Thyroid gland (tissue), 4 donors: ENCODE measurements around the gene C17orf114.

Experiments used
- POLR2A ChIP-seq, 2 donors: fragments of 450-650 bp; IDR thresholded peaks; one replicate each; pipeline ENCODE4 v1.6.1; 2017; ENCODE audit warnings: antibody characterized with exemption in 2 of 2, mild to moderate bottlenecking in 2 of 2, moderate library complexity in 1 of 2
- TF ChIP-seq, protein P1 (sequence below), 6 experiments: fragments of 200-600 bp in 3 of 6; fragments of 450-650 bp in 3 of 6; sonication (generic) in 3 of 6; IDR thresholded peaks; one replicate each; pipeline ENCODE4 v1.5.1; 2016 to 2019; ENCODE audit warnings: antibody characterized with exemption in 6 of 6, mild to moderate bottlenecking in 2 of 6, inconsistent platforms in 1 of 6, moderate library complexity in 1 of 6

DNA sequence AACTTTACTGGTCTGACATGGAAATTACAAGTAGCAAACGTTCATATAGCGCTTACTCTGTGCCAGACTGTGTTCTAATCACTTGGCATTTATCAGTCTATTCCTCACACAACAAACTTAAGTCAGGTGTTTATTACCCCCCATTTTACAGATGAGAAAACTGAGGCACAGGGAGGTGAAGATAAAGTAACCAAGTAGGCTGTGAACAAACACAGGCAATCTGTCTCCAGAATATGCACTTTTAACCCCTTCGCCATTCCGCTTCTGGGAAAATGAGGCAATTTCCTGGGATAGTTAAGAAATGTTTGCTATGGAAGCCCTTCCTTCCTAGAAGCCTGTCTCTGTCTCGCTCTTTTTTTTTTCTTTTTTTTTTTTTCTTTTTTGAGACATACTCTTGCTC is 50.2 kb downstream of the C17orf114 start:
- TF ChIP-seq, protein P1, sequence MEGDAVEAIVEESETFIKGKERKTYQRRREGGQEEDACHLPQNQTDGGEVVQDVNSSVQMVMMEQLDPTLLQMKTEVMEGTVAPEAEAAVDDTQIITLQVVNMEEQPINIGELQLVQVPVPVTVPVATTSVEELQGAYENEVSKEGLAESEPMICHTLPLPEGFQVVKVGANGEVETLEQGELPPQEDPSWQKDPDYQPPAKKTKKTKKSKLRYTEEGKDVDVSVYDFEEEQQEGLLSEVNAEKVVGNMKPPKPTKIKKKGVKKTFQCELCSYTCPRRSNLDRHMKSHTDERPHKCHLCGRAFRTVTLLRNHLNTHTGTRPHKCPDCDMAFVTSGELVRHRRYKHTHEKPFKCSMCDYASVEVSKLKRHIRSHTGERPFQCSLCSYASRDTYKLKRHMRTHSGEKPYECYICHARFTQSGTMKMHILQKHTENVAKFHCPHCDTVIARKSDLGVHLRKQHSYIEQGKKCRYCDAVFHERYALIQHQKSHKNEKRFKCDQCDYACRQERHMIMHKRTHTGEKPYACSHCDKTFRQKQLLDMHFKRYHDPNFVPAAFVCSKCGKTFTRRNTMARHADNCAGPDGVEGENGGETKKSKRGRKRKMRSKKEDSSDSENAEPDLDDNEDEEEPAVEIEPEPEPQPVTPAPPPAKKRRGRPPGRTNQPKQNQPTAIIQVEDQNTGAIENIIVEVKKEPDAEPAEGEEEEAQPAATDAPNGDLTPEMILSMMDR (IDR thresholded peaks at IDR 0.05) = no peak
- TF ChIP-seq POLR2A (IDR thresholded peaks at IDR 0.05) = no peak
